Trophoblast cell (in vitro differentiated cells and primary cell): ENCODE data around the gene SHANK1.

ENCODE experiments used
- DNase-seq, 2 donors: peaks; one replicate each; pipeline ENCODE4 v3.0.0-alpha.2; 2016
- H2AFZ ChIP-seq: 2 replicates; pipeline ENCODE4 v1.6.1; 2013; ENCODE audit warnings: low read length, moderate library complexity, mild to moderate bottlenecking; ENCODE audit not compliant: insufficient read depth, poor library complexity
- H2AK5ac ChIP-seq: 2 replicates; pipeline ENCODE4 v1.6.1; 2013; ENCODE audit warnings: mild to moderate bottlenecking, low read length
- H2BK120ac ChIP-seq: 2 replicates; pipeline ENCODE4 v1.6.1; 2013; ENCODE audit warnings: low read length, mild to moderate bottlenecking, moderate library complexity; ENCODE audit not compliant: insufficient read depth, poor library complexity
- H2BK12ac ChIP-seq: 2 replicates; pipeline ENCODE4 v1.6.1; 2013; ENCODE audit warnings: mild to moderate bottlenecking, low read length, moderate library complexity
- H2BK5ac ChIP-seq: 2 replicates; pipeline ENCODE4 v1.6.1; 2013; ENCODE audit warnings: low read length, low read depth, moderate library complexity, mild to moderate bottlenecking; ENCODE audit not compliant: poor library complexity
- H3K14ac ChIP-seq: 2 replicates; pipeline ENCODE4 v1.6.1; 2013; ENCODE audit warnings: mild to moderate bottlenecking, low read length
- H3K18ac ChIP-seq: 2 replicates; pipeline ENCODE4 v1.6.1; 2013; ENCODE audit warnings: mild to moderate bottlenecking, low read length
- H3K23ac ChIP-seq: 2 replicates; pipeline ENCODE4 v1.6.1; 2013; ENCODE audit warnings: low read length
- H3K27ac ChIP-seq: 2 replicates; pipeline ENCODE4 v1.5.1; 2013; ENCODE audit warnings: low read depth, mild to moderate bottlenecking, inconsistent platforms, low read length, moderate library complexity
- H3K27me3 ChIP-seq: 2 replicates; pipeline ENCODE4 v1.6.1; 2013; ENCODE audit warnings: inconsistent platforms, mild to moderate bottlenecking, low read length, moderate library complexity; ENCODE audit not compliant: insufficient read depth
- H3K36me3 ChIP-seq, 2 experiments: 1 replicate in 1 of 2; 2 replicates in 1 of 2; pipeline ENCODE4 v1.6.1; 2013; ENCODE audit warnings: low read length in 2 of 2, mild to moderate bottlenecking in 2 of 2, moderate library complexity in 1 of 2; ENCODE audit not compliant: insufficient read depth in 2 of 2, control insufficient read depth in 1 of 2
- H3K4ac ChIP-seq: 2 replicates; pipeline ENCODE4 v1.6.1; 2013; ENCODE audit warnings: low read depth, mild to moderate bottlenecking, low read length, moderate library complexity
- H3K4me1 ChIP-seq, 2 experiments: 1 replicate in 1 of 2; 2 replicates in 1 of 2; pipeline ENCODE4 v1.6.1; 2013; ENCODE audit warnings: low read length in 2 of 2, mild to moderate bottlenecking in 2 of 2, moderate library complexity in 1 of 2; ENCODE audit not compliant: insufficient read depth in 2 of 2, control insufficient read depth in 1 of 2
- H3K4me2 ChIP-seq: 2 replicates; pipeline ENCODE4 v1.6.1; 2013; ENCODE audit warnings: inconsistent platforms, mild to moderate bottlenecking, low read length, moderate library complexity
- H3K4me3 ChIP-seq: 2 replicates; pipeline ENCODE4 v1.5.1; 2013; ENCODE audit warnings: mild to moderate bottlenecking, low read depth, low read length, inconsistent platforms
- H3K79me1 ChIP-seq: one replicate; pipeline ENCODE4 v1.6.1; 2013; ENCODE audit warnings: low read length
- H3K79me2 ChIP-seq: 2 replicates; pipeline ENCODE4 v1.6.1; 2013; ENCODE audit warnings: low read length, mild to moderate bottlenecking; ENCODE audit not compliant: control insufficient read depth, insufficient read depth, poor library complexity
- H3K9ac ChIP-seq: 2 replicates; pipeline ENCODE4 v1.6.1; 2013; ENCODE audit warnings: mild to moderate bottlenecking, low read length
- H3K9me3 ChIP-seq: 2 replicates; pipeline ENCODE4 v1.6.1; 2013; ENCODE audit warnings: low read depth, mild to moderate bottlenecking, control low read depth, inconsistent platforms, low read length; ENCODE audit not compliant: insufficient read depth
- H4K12ac ChIP-seq: 2 replicates; pipeline ENCODE4 v1.6.1; 2013; ENCODE audit warnings: low read depth, mild to moderate bottlenecking, low read length, moderate library complexity
- H4K8ac ChIP-seq: 2 replicates; pipeline ENCODE4 v1.6.1; 2013; ENCODE audit warnings: low read depth, mild to moderate bottlenecking, low read length, moderate library complexity
- H4K91ac ChIP-seq: one replicate; pipeline ENCODE4 v1.6.1; 2013; ENCODE audit warnings: low read depth, mild to moderate bottlenecking, low read length, moderate library complexity
- WGBS: extraction: QIAGEN DNeasy Blood & Tissue Kit; methylation state at CpG from one replicate; pipeline ENCODE4 v1.1.7; 2013; ENCODE audit warnings: missing lambda C conversion rate; ENCODE audit not compliant: insufficient read length, insufficient coverage; ENCODE audit errors: extremely low coverage; 5-methylcytosine and 5-hydroxymethylcytosine counted together

SHANK1 gene

GRCh38 chr19:50723069-50723468 is 3.5 kb upstream of the SHANK1 start, which contains the start of gene CLEC11A:
Gene CLEC11A, plus strand, starts transcription at chr19:50723364. Its CDS starts 162 bp downstream, at chr19:50723526.
- Histone ChIP-seq H3K14ac (peak within 1 kb of the TSS; percentile 12), H2AK5ac (no peak within 1 kb of the TSS), H3K36me3 (no peaks in the 10 kb centered on the region), H3K4me1 (peaks cover 10 to 15% of the 10 kb centered on the region in 2 experiments), H3K27ac (no peak within 1 kb of the TSS), H3K9ac (no peak within 1 kb of the TSS), H3K4ac (no peak within 1 kb of the TSS), H2BK120ac (no peak within 1 kb of the TSS), H3K23ac (no peak within 1 kb of the TSS), H4K91ac (peak within 1 kb of the TSS; percentile 60), H3K4me2 (peak within 1 kb of the TSS; percentile 78), H4K8ac (peak within 1 kb of the TSS; percentile 27), H3K79me1 (peaks cover 15% of the 10 kb centered on the region), H2AFZ (peak within 1 kb of the TSS; percentile 41), H3K79me2 (peaks cover 8% of the 10 kb centered on the region), H3K4me3 (peak within 1 kb of the TSS; percentile 76), H4K12ac (peak within 1 kb of the TSS; percentile 57), H3K18ac (peak within 1 kb of the TSS; percentile 43), H2BK5ac (no peak within 1 kb of the TSS), H2BK12ac (no peak within 1 kb of the TSS), H3K9me3 (peaks cover 13% of the 10 kb centered on the region), H3K27me3 (peaks cover 25% of the 10 kb centered on the region)
- DNase-seq = no peak
- no CpG with 5 or more reads among the region's 15 CpGs for WGBS

DNA sequence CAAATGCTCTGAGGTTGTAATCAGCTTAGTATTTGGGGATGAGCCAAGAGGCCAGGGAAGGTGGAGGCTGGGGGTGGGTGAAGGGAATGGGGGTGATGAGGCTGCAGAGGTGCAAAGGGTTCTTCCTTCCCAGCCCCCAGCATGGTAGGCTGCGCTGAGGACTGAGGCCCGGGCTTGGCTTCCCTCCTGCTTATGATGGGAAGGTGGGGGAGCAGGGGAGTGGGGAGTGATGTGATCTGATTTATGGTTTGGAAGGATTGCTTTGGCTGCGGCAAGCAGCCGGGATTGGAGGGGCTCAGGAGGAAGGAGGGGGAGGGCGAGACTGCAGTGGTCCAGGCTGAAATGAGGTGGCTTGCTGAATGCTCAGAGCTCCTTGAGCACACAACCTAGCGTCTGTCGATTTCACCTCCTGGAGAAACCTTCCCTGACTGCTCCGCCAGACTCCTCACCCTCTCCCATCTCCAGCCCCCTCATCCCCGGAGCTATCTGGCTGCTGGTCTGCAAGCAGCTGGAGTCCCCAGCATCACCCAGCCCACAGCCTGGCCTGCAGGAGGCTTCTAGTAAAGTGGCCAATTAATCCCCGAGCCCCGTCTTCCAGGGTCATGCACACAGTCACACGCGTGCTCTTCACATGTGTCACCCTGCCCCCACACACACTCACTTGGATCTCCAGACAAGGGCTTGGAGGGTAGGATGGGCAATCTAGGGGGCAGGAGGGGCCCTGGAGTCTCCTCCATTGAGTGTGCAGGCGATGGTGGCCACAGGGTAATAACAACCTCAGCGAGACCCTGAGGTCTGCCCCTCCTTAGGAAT is 2.8 kb upstream of the SHANK1 start:
- peaks cover 31% of the 10 kb centered on the region for H3K27me3 ChIP-seq
- WGBS = no CpG with 5 or more reads among the region's 15 CpGs
- no peak overlapping the region for H2AK5ac ChIP-seq
- H3K79me2 ChIP-seq = peaks cover 8% of the 10 kb centered on the region
- DNase-seq = no peak
- H2AFZ ChIP-seq = no peak overlapping the region
- H4K12ac ChIP-seq = no peak overlapping the region
- H3K4me3 ChIP-seq = no peak overlapping the region
- peaks cover 8 to 13% of the 10 kb centered on the region in 2 experiments for H3K4me1 ChIP-seq
- no peaks in the 10 kb centered on the region for H3K36me3 ChIP-seq
- H3K79me1 ChIP-seq = peaks cover 12% of the 10 kb centered on the region
- no peak overlapping the region for H3K4ac ChIP-seq
- H2BK12ac ChIP-seq = no peak overlapping the region
- H3K9ac ChIP-seq = no peak overlapping the region
- H3K9me3 ChIP-seq = peaks cover 13% of the 10 kb centered on the region
- no peak overlapping the region for H3K4me2 ChIP-seq
- H3K14ac ChIP-seq = no peak overlapping the region
- H3K23ac ChIP-seq = no peak overlapping the region
- H3K27ac ChIP-seq = no peak overlapping the region
- no peak overlapping the region for H2BK120ac ChIP-seq
- H2BK5ac ChIP-seq = no peak overlapping the region
- no peak overlapping the region for H4K91ac ChIP-seq
- no peak overlapping the region for H4K8ac ChIP-seq
- no peak overlapping the region for H3K18ac ChIP-seq

DNA sequence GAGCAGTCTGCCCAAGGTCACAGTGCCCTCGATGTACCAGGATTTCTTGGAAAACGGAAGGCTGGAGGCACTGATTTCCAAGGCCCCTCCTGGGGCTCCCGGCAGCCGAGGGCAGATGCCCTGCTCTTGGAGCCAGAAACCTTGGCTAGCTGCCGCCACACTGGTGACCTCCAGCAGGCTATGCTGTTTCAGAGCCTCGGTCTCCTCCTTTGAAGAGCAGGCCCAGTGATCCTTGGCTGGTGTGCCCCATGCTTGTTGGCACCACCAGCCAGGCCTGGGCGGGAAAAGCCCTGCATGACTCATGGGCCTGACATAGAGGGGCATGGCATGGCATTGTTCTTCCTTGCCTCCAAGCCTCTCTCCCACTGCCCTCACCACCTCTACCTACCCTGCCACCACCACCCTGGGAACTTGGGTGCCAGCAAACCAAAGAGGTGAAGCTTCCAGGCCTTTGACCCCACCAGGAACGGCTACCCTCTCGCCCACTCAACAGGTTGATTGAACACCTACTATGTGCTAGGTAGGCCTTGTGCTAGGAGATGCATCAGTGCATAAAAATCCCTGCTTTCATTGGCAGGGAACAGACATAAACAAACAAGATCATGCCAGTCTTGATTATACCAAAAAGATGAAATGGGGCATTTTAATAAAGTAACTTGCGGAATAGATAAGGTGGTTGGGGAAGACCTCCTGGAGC is 2.0 kb upstream of the SHANK1 start:
- peaks cover 8% of the 10 kb centered on the region for H3K79me2 ChIP-seq
- H3K4ac ChIP-seq = no peak overlapping the region
- no peak overlapping the region for H4K91ac ChIP-seq
- no peak overlapping the region for H3K14ac ChIP-seq
- no peak overlapping the region for H3K18ac ChIP-seq
- H2BK12ac ChIP-seq = no peak overlapping the region
- H3K9me3 ChIP-seq = peaks cover 14% of the 10 kb centered on the region
- no peak overlapping the region for H4K8ac ChIP-seq
- H3K4me2 ChIP-seq = no peak overlapping the region
- H2AK5ac ChIP-seq = no peak overlapping the region
- H2BK120ac ChIP-seq = no peak overlapping the region
- H2BK5ac ChIP-seq = no peak overlapping the region
- WGBS = no CpG with 5 or more reads among the region's 10 CpGs
- H3K36me3 ChIP-seq = no peaks in the 10 kb centered on the region
- no peak overlapping the region for H2AFZ ChIP-seq
- H3K27me3 ChIP-seq = peaks cover 31% of the 10 kb centered on the region
- peaks cover 12% of the 10 kb centered on the region for H3K79me1 ChIP-seq
- H3K9ac ChIP-seq = no peak overlapping the region
- no peak overlapping the region for H3K23ac ChIP-seq
- H3K27ac ChIP-seq = no peak overlapping the region
- H4K12ac ChIP-seq = no peak overlapping the region
- H3K4me1 ChIP-seq = peaks cover 8 to 13% of the 10 kb centered on the region in 2 experiments
- no peak overlapping the region for H3K4me3 ChIP-seq
- no peak for DNase-seq

DNA sequence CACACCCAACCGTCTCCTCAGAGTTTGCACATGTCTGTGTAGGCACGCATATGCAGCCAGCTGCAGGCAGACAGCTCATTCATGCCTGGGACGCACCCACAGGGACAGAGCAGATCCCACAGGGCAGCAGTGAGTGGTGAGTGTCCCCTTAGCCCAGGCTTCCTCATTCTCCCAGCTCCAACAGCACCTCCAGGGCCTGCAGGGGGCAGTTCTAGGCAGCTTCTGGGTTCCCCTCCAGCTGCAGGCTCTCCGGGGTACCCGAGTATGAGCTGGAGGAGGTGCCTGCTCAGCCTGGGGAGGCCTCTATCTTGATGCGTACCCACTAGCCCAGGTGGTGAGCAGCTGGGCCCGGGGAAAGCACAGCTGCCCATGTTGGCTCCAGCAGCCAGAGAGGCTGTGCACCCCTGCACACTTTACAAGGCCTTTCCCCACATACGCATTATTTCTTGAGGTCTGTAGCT is 1.3 kb upstream of the SHANK1 start:
- no peak overlapping the region for H3K4me3 ChIP-seq
- no CpG with 5 or more reads among the region's 8 CpGs for WGBS
- H3K14ac ChIP-seq = no peak overlapping the region

More for the DNA sequence above, 1.3 kb upstream of the SHANK1 start:
- Histone ChIP-seq H2AK5ac (no peak overlapping the region), H3K9me3 (peaks cover 16% of the 10 kb centered on the region), H3K79me2 (peaks cover 8% of the 10 kb centered on the region), H3K27ac (no peak overlapping the region), H3K27me3 (peaks cover 31% of the 10 kb centered on the region), H3K36me3 (no peaks in the 10 kb centered on the region), H4K91ac (no peak overlapping the region), H2BK12ac (no peak overlapping the region), H2BK120ac (no peak overlapping the region), H3K4me2 (no peak overlapping the region), H2AFZ (no peak overlapping the region), H3K18ac (no peak overlapping the region), H3K4me1 (peaks cover 8 to 13% of the 10 kb centered on the region in 2 experiments), H4K8ac (no peak overlapping the region), H2BK5ac (no peak overlapping the region), H3K79me1 (peaks cover 12% of the 10 kb centered on the region), H4K12ac (no peak overlapping the region), H3K23ac (no peak overlapping the region), H3K4ac (no peak overlapping the region), H3K9ac (no peak overlapping the region)
- DNase-seq = peak in 1 of 2 donors; percentile 17
